Neural cell (in vitro differentiated cells): ENCODE measurements around the gene USP49.

ENCODE experiments used
- CTCF ChIP-seq: fragments of 450-650 bp; IDR thresholded peaks from 2 replicates; pipeline ENCODE4 v1.5.1; 2014; ENCODE audit warnings: antibody characterized with exemption, mild to moderate bottlenecking, moderate library complexity; ENCODE audit not compliant: poor library complexity, severe bottlenecking
- MXI1 ChIP-seq: fragments of 450-650 bp; conservative IDR thresholded peaks from 2 replicates; pipeline ENCODE4 v1.6.1; 2014; ENCODE audit warnings: antibody characterized with exemption, mild to moderate bottlenecking; ENCODE audit not compliant: poor library complexity, severe bottlenecking
- POLR2AphosphoS5 ChIP-seq: IDR thresholded peaks from 2 replicates; pipeline ENCODE4 v1.6.1; 2012
- TAF1 ChIP-seq: IDR thresholded peaks from 2 replicates; pipeline ENCODE4 v1.6.1; 2012; ENCODE audit warnings: low read depth

GRCh38 chr6:41787219-41787917 is 107.8 kb downstream of the USP49 start, which contains the start of gene TOMM6:
- peak; percentile 94 for TF ChIP-seq MXI1
- TF ChIP-seq CTCF: peak; percentile 98
- peak; percentile 77 for TF ChIP-seq TAF1
- TF ChIP-seq POLR2AphosphoS5: peak; percentile 83
